Activated gamma-delta T cell (primary cell): ENCODE data around the gene HIP1R.
"Not testable (repeated sequence)": the region's sequence is repeated elsewhere in the genome, so short reads cannot be mapped to it uniquely, and the experiment has no call there.

Experiments used
- DNase-seq: peaks from one replicate; lab custom pipeline; 2025; lab: John Stamatoyannopoulos, UW

The HIP1R gene

GRCh38 chr12:122893208-122894153 lies 58.2 kb downstream of the HIP1R start:
- DNase-seq: no peak

- no peak for DNase-seq
These were observed 59.2 kb downstream of the HIP1R start for GRCh38 chr12:122894193-122895121.

DNA sequence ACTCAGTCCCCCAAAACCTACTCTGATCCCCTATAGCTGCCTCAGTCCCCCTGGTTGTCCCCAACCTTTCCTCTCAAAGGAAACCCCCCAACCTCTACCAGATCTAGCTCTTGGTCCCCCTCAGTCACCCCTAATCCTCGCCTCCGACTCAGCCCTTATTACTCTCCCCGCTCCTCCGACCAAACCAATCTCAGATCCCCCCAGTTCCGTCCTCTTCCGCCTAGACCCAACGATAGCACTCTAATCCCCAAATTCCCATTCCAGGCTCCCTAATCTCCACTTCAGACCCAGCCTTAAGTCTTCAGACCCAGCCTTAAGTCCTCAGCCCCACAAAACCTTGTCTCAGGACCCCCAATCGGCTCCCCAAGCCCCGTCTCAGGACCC lies 60.1 kb downstream of the HIP1R start:
- no peak for DNase-seq

DNA sequence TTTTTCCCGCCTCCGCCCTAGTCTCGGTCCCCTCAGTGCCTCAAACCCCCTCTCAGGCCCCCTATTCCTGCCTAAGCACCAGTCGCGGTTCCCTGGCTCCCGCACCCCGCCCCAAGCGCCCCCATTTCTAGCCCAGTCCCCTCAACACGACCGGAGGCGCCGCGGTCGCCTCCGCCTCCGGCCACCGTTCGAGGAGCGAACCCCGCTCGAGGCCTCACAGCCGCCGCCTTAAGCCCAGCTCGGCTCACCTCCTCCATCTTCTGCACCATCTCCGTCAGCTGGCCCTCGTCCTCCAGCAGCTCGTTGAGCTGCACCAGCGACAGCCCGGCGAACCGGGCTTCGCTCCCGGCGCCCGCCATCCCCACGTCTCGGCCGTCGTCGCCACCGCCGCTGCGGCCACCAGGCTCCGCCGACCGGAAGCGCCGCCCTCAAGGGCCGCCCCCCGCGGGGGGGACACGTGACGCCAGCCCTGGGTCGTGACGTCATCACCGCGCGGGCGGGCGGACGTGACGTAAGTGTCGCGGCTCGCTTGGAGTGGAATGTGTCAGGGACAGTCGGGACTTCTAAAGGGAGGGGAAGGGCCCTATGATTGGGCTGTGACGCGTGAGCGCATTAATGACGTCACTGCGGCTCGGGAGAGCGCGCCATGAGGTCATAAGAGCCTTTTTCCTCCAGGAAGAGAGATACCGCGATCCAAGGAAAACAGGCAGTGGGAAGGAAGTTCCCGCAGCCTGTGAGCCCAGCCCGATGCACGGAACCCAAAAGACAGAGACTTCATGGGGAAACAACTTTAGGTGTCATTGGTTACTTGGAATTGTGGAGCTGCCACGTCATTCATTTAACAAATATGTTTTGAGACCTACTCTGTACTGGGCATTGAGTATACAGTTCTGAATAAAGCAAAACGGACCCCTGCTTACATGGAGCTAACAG lies 60.7 kb downstream of the HIP1R start, which contains the start of gene VPS37B:
Gene VPS37B (minus strand): TSS at position 421 of the 933 bp plus-strand sequence. CDS start 62 bp downstream, at position 359.
- peak; percentile 87 for DNase-seq

DNA sequence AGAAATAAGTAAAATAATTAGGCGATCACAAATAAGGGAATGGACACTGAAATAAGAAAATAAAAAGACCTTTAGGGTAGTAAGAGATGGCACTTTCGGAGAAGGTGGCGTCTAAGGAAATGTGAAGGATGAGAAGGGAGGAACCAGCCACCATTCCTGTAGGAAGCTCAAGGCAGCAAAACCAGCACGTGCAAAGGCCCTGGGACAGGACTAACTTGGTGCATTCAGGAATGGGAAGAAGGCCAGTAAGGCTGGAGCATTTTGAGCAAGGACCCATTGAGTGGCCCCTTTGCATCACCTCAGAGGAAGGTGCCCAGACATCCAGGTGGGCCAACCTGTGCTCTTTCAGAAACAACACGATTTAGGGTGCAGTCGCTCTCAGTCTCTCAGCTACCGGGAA lies 61.4 kb downstream of the HIP1R start:
- DNase-seq: no peak

DNA sequence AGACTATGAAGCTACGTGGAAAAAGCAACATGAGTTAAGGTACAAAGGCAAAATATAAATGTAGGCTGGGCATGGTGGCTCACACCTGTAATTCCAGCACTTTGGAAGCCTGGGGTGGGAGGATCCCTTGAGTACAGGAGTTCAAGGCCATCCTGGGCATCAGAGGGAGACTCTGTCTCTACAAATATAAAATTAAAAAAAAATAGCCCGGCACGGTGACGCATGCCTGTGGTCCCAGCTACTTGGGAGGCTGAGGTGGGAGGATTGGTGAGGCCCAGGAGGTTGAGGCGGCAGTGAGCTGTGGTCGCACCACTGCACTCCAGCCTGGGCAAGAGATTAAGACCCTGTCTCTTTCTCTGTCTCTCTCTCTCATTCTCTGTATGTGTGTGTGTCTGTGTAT lies 64.6 kb downstream of the HIP1R start:
- DNase-seq: no peak

- no peak for DNase-seq
These were observed 67.8 kb downstream of the HIP1R start for GRCh38 chr12:122902854-122903692.

DNA sequence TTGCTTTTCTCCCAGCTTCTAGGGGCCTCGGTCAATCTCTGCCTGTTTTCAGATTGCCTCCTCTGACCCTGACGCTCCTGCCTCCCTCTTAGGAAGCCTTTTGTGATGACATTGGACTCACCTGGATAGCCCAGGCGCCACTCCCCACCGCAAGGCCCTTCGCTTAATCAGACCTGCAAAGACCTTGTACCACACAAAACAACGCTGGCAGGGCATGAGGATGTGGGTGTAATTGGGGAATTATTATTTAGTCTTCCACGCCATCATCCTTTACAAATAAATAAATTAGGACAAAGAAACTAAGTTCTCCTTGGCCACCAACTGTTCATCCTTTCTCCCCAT lies 68.4 kb downstream of the HIP1R start:
- DNase-seq: no peak

DNA sequence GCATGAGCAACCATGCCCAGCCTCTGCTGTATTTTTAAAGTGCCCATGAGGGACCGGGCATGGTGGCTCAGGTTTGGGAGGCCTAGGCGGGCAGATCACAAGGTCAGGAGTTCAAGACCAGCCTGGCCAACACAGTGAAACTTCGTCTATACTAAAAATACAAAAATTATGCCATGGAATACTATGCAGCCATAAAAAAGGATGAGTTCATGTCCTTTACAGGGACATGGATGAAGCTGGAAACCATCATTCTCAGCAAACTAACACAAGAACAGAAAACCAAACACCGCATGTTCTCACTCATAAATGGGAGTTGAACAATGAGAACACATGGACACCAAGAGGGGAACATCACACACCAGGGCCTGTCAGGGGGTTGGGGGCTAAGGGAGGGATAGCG lies 70.0 kb downstream of the HIP1R start:
- DNase-seq: not testable (repeated sequence)

DNA sequence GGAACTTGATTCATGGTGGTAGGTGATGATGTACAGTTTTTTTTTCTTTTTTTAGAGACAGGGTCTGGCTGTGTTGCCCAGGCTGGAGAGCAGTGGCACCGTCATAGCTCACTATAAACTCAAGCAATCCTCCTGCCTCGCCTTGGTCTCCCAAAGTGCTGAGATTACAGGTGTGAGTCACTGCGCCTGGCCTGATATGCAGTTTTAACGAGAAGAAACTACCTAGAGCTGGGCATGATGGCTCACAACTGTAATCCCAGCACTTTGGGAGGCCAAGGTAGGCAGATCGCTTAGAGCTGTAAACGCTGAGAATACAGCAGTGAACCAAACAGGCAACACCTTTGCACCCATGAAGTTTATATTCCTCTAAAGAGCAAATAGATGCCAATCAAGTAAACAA lies 73.7 kb downstream of the HIP1R start:
- DNase-seq: no peak

DNA sequence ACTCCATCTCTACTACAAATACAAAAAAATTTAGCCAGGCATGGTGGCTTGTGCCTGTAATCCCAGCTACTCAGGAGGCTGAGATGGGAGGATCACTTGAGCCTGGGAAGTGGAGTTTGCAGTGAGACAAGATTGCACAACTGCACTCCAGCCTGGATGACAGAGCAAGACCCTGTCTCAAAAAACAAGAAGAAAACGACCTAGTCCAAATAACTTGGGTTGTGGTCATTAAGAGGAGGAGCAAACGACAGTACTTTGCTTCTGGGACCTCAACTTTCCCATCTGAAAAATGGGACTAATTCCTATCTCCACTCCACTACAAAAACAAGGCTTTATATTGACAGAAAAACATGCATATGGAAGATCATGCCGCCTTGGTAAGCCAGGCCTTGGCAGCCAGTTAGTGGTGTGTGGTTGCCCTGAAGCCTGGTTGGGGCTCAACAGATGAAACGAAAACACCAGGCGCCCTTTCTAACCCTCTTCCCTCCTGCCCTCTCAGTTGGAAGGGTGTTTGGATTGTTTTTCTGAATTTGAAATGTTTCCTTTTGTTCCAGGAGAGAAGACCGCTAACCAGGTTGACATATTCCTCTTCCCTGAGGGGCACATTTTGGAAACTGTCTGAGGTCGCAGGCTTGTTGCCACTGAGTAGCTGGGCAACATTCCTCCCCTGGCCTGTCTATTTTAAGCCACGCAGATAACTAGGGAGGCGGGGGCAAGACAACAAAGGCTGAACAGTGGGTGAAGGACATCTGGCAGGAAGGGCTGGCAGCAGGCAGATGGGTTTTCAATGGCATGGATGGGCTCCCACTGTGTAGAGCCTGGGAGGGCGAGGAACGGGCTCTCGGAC lies 74.4 kb downstream of the HIP1R start:
- DNase-seq: no peak
